GM18867 (cell line): ENCODE results near the gene ERP27.

ENCODE experiments used
- ATAC-seq: cut with Tn5 transposase; IDR thresholded peaks from one replicate; pipeline ENCODE4 v1.9.1; 2021; ENCODE audit warnings: mild to moderate bottlenecking, moderate library complexity; ENCODE audit not compliant: unreplicated experiment

The ERP27 gene

GRCh38 chr12:14937014-14937413, 1.3 kb downstream of the ERP27 start:
- no peak for ATAC-seq

GRCh38 chr12:14936224-14936861, 2.0 kb downstream of the ERP27 start:
- ATAC-seq, result no peak

- no peak for ATAC-seq
Observed at GRCh38 chr12:14935031-14935430, 3.3 kb downstream of the ERP27 start.

GRCh38 chr12:14934511-14934910, 3.8 kb downstream of the ERP27 start:
- no peak for ATAC-seq

- ATAC-seq, result no peak
Observed at GRCh38 chr12:14931791-14932560, 6.4 kb downstream of the ERP27 start.

DNA sequence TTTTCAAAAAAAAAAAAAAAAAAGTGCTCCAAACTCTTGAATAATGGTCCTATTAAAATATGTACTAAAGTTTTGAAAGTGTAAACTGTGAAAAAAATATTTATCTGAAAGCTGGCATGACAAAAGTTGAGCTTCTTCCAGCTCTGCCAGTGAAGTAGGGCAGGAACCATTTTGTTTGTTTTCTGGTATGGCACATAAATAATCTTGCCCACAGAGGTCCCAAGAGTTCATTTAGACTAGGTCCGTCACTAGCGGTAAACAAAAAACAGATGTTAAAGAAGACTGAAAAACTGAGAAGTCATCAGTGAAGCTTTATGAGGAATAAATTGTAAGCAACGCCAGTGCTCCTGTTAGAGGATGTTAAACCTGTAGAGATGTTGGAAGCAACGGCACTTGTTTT, 7.0 kb downstream of the ERP27 start:
- no peak for ATAC-seq

- ATAC-seq, result no peak
Observed at GRCh38 chr12:14930299-14930698, 8.0 kb downstream of the ERP27 start.

- ATAC-seq, result no peak
Observed at GRCh38 chr12:14928931-14929330, 9.4 kb downstream of the ERP27 start.

DNA sequence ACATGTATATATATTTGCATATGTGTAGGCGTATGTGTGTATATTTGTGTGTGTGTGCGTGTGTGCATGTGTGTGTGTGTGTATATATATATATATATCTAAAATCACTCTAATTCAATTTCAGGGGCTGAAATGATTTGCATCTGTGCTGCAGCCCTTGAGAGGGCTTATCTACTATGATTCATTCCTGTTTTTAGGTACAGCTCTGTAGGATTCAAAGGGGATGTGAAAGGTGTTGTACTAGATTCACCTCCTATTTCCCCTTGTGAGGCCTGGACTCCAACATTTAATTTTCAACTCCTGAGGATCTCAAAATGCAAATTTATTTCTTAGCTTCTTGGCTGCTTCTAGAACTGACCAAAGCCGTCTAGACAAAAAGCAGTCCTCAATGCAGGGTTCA, 11.1 kb downstream of the ERP27 start:
- no peak for ATAC-seq

DNA sequence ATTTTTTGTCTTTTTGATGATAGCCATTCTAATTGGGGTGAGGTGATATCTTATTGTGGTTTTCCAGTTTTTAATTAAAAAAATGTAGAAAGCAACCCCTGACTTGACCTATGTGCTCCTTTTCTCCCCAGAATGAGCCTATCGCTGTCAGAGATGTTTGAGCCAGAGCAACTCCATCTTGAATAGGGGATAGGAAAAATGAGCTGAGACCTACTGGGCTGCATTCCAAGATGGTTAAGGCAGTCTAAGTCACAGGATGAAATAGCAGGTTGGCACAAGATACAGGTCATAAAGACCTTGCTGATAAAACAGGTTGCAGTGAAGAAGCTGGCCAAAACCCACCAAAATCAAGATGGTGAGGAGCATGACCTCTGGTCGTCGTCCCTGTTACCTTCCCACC, 13.8 kb downstream of the ERP27 start:
- ATAC-seq, result no peak

GRCh38 chr12:14923944-14924343, 14.4 kb downstream of the ERP27 start:
- no peak for ATAC-seq

DNA sequence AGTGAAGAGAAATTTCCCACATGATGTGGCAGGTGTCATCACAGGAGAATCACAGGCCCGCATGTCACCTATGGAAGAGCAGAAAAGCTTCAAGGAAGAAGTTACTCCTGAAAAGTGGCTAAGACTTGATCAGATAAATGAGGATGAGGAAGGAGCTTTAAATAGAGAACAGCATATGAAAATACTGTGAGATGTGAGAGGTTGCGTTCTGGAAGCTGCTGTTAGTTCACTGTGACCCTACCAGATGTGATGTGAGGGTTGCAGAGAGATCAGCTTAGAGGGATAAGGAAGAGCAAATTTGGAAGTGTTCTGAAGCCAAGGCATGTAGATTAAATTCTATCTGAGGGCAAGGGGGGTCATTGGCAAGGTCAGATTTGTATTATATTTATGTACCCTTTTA, 17.1 kb downstream of the ERP27 start:
- peak; percentile 87 for ATAC-seq

GRCh38 chr12:14920475-14921126, 17.7 kb downstream of the ERP27 start:
- ATAC-seq, result peak; percentile 69

DNA sequence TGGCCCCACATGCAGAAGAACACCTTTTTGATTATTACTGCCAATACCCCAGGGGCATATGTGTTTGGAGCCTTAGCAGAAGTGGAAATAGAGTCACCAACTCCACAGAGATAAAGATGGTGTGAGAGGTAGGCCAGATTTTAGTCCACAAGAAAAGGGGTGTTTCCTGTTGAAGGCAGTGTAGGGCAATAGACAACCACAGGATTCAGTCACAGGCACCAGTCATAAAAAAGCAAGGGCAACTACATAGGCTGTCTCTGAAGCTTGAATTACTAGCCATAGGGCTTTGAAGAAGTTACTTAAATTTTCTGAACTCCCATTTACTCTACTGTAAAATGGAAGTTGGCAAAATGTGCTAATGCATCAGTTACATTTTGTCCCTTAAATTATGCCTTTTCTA, 18.9 kb downstream of the ERP27 start:
- ATAC-seq, result no peak

DNA sequence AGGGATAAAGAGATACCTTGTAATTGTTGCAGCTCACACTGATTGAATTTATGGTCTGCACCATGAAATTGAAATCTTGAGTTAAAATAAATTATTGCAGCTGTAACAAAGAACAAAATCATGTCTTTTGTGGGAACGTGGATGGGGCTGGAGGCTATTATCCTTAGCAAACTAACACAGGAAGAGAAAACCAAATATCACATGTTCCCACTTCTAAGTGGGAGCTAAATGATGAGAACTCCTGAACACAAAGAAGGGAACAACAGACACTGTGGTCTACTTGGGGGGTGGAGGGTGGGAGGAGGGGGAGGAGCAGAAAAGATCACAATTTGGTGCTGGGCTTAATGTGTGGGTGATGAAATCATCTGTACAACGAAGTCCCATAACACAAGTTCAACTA, 22.6 kb downstream of the ERP27 start:
- ATAC-seq, result no peak

GRCh38 chr12:14913381-14913781, 25.0 kb downstream of the ERP27 start:
- no peak for ATAC-seq

DNA sequence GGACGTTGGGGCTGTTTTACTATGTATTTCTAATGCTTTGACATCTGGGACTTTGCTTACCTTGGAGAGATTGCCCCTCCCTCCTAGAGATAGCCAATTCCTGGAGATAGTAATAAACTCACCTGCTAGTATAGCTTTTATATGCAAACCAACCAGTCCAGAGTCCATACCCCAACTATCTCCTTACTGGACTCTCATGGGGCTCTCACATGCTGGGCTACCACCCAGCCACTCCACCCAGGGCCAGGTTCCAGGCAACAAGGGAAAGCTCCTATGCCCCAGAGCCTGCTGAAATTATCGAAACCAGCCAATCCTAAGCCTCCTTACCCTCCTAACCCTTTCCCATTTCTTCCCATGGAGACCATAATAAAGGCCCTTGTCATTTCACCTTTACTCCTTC, 27.2 kb downstream of the ERP27 start:
- ATAC-seq, result no peak

DNA sequence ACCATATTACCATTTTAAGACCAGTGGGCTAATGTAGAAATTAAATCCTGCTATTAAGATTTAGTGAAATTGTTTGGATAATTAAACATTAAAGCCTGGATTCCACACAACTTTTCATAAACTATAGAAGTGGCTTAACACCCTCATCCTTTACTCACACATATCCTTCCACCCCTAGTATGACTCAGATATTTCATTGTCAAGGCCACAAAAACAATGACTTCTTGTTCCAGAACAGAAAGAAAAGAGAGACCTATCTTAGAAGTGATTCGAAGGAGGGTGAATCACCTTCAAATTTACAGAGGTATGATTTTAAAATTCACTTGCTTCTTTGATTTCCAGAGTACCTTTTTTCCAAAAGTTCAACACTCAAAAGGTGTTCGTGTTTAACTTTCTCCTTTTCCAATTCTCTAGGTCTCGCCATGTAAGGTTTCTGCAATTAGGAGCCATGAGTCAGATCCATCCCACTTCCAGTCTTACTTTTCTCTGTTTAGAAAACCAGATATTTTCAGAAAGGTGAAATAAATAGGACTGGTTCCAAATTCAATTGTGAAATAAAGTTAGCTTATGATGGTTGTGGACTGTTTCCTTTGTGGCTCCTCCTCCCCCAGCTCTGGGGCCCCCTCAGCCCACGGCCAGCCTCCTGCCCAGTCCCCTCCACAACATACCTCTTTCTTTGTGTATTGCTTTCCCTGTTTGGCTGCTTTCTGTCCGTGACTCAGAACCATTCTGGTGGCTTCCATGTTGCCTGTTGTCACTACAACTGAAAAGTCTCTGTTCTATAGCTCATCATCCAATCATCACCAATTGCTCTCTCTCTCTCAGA, 28.0 kb downstream of the ERP27 start:
- ATAC-seq, result no peak

GRCh38 chr12:14907953-14908352, 30.4 kb downstream of the ERP27 start:
- ATAC-seq, result no peak

GRCh38 chr12:14906114-14906513, 32.2 kb downstream of the ERP27 start:
- ATAC-seq, result no peak

DNA sequence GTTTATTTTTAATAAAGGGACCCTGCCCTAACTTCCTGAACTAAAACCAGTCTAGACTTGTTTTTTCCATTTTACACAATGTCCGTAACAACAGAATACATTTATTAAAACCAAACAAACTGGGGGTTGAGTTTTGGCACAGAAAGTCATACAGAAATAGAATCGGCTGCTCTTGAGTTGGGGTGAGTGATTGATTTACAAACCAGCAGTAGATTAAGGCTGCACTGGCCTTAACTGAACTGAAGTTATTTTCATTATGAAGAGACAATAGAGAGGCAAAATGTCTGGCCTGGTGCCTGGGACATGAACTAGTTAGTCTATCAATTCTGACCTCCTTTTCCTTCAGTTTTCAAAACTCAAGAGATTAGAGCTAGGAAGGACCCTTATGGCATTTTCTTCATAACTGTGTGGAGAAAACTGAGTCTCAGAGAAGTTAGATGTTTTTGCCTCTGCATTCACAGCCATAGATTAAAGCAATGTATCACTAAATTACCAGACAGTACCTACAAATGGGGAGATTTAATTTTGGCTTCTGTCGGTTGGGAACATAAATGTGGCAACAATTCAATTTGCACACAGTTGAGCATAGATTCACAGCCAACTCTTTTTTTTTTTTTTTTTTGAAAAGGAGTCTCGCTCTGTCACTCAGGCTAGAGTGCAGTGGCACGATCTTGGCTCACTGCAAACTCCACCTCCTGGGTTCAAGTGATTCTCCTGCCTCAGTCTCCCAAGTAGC, 32.9 kb downstream of the ERP27 start:
- no peak for ATAC-seq
